Fibroblast of lung (primary cell): ENCODE data around the gene NCOA4. TPM values are rescaled to one million over a fixed set of nuclear protein-coding genes. Genes with fewer than 3 reads are reported as not detected.

Experiments
- DNase-seq, 2 donors: peaks; one replicate each; pipeline versions ENCODE4 v3.0.0 to v3.0.0-alpha.2; 2010; ENCODE audit warnings: low read depth in 2 of 2
- H2AFZ ChIP-seq: 2 replicates; pipeline ENCODE4 v1.5.1; 2012; ENCODE audit warnings: low read length, control low read depth, inconsistent platforms
- H3K27ac ChIP-seq: 2 replicates; pipeline ENCODE4 v1.5.1; 2011; ENCODE audit warnings: low read length, control low read depth; ENCODE audit not compliant: insufficient read depth
- H3K27me3 ChIP-seq: 2 replicates; pipeline ENCODE4 v1.5.1; 2011; ENCODE audit warnings: mild to moderate bottlenecking, low read length; ENCODE audit not compliant: control insufficient read depth, insufficient read depth
- H3K36me3 ChIP-seq: 2 replicates; pipeline ENCODE4 v1.5.1; 2011; ENCODE audit warnings: low read length; ENCODE audit not compliant: control insufficient read depth, insufficient read depth
- H3K4me1 ChIP-seq: 2 replicates; pipeline ENCODE4 v1.5.1; 2011; ENCODE audit warnings: low read length; ENCODE audit not compliant: control insufficient read depth, insufficient read depth; ENCODE audit errors: extremely low read depth
- H3K4me2 ChIP-seq: 2 replicates; pipeline ENCODE4 v1.5.1; 2011; ENCODE audit warnings: low read length, control low read depth; ENCODE audit not compliant: insufficient read depth; ENCODE audit errors: extremely low read depth
- H3K4me3 ChIP-seq, 4 experiments: fragments of 200-600 bp in 1 of 4; sonication (generic) in 1 of 4; replicated peaks in 1 of 4; 2 replicates each; pipeline ENCODE4 v1.5.1; 2011 to 2016; ENCODE audit warnings: low read length in 4 of 4, low read depth in 3 of 4, mild to moderate bottlenecking in 3 of 4, control low read depth in 2 of 4, inconsistent platforms in 1 of 4, mixed read lengths in 1 of 4; ENCODE audit not compliant: insufficient read depth in 1 of 4; ENCODE audit errors: control extremely low read depth in 1 of 4
- H3K79me2 ChIP-seq: 2 replicates; pipeline ENCODE4 v1.5.1; 2012; ENCODE audit warnings: mild to moderate bottlenecking, low read length, inconsistent platforms; ENCODE audit not compliant: control insufficient read depth, insufficient read depth
- H3K9ac ChIP-seq: 2 replicates; pipeline ENCODE4 v1.5.1; 2011; ENCODE audit warnings: mild to moderate bottlenecking, low read length, control low read depth; ENCODE audit not compliant: insufficient read depth
- H3K9me3 ChIP-seq: 2 replicates; pipeline ENCODE4 v1.5.1; 2012; ENCODE audit warnings: low read depth, low read length; ENCODE audit not compliant: control insufficient read depth, insufficient read depth
- H4K20me1 ChIP-seq: 2 replicates; pipeline ENCODE4 v1.5.1; 2011; ENCODE audit warnings: low read length; ENCODE audit not compliant: control insufficient read depth, insufficient read depth; ENCODE audit errors: extremely low read depth
- EZH2 ChIP-seq: IDR thresholded peaks from 2 replicates; pipeline ENCODE4 v1.5.1; 2012; ENCODE audit warnings: low read length, control low read depth, mild to moderate bottlenecking; ENCODE audit errors: missing control alignments
- polyA plus RNA-seq, 2 donors: library from polyadenylated mRNA; depleted of rRNA in 1 of 2; stranded (reverse) in 1 of 2; unstranded in 1 of 2; fragments of >200 nt; gene quantifications; 2 replicates each; pipeline ENCODE4 v1.2.1, GENCODE V29; 2011 to 2012; ENCODE audit warnings: missing spikeins in 1 of 2
- total RNA-seq: library from RNA; depleted of rRNA; stranded (reverse); fragments of >200 nt; gene quantifications from 2 replicates; pipeline ENCODE4 v1.2.1, GENCODE V29; 2014
- TF ChIP-seq, protein P1 (sequence below), 2 donors: IDR thresholded peaks in 1 of 2; conservative IDR thresholded peaks in 1 of 2; 1 replicate in 1 of 2; 2 replicates in 1 of 2; pipeline ENCODE4 v1.5.1; 2011 to 2012; ENCODE audit warnings: low read length in 2 of 2, control low read depth in 1 of 2, inconsistent platforms in 1 of 2, low read depth in 1 of 2, mild to moderate bottlenecking in 1 of 2

NCOA4 gene
- total and polyA plus RNA-seq, 2 donors (not counting 1 experiment from before 2014, with no cell fraction given): 140 to 175 TPM

DNA sequence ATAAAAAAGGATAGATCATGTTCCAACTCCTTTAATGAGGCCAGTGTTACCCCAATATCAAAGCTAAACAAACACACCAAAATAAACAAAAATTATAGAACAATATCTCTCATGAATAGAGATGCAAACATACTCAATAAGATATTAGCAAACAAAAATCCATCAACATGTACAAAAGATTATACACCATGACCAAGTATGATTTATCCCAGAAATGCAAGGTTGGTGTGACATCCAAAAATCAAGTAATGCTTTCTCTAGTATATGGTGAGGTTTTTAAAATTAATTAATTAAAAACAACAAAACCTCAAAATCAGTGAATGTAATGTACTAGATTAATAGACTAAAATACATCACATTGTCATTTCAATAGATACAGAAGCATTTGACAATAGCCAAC is 26.6 kb upstream of the NCOA4 start:
- TF ChIP-seq EZH2: no peak
- TF ChIP-seq, protein P1, sequence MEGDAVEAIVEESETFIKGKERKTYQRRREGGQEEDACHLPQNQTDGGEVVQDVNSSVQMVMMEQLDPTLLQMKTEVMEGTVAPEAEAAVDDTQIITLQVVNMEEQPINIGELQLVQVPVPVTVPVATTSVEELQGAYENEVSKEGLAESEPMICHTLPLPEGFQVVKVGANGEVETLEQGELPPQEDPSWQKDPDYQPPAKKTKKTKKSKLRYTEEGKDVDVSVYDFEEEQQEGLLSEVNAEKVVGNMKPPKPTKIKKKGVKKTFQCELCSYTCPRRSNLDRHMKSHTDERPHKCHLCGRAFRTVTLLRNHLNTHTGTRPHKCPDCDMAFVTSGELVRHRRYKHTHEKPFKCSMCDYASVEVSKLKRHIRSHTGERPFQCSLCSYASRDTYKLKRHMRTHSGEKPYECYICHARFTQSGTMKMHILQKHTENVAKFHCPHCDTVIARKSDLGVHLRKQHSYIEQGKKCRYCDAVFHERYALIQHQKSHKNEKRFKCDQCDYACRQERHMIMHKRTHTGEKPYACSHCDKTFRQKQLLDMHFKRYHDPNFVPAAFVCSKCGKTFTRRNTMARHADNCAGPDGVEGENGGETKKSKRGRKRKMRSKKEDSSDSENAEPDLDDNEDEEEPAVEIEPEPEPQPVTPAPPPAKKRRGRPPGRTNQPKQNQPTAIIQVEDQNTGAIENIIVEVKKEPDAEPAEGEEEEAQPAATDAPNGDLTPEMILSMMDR (conservative IDR thresholded peaks at IDR 0.05 in 1 of 2, IDR thresholded peaks at IDR 0.05 in 1 of 2; ENCODE audit: low read depth in 1 of 2, low read length in 2 of 2): no peak
- H3K27me3 ChIP-seq: peaks cover 6% of the 10 kb centered on the region
- H3K36me3 ChIP-seq: no peaks in the 10 kb centered on the region
- H3K9me3 ChIP-seq: no peaks in the 10 kb centered on the region
- H3K9ac ChIP-seq: no peak overlapping the region
- H2AFZ ChIP-seq: no peak overlapping the region
- no peaks in the 10 kb centered on the region for H4K20me1 ChIP-seq
- H3K27ac ChIP-seq: no peak overlapping the region
- no peak overlapping the region for H3K4me2 ChIP-seq
- no peak for DNase-seq
- H3K4me3 ChIP-seq: no peak overlapping the region
- H3K79me2 ChIP-seq: no peaks in the 10 kb centered on the region
- no peaks in the 10 kb centered on the region for H3K4me1 ChIP-seq

DNA sequence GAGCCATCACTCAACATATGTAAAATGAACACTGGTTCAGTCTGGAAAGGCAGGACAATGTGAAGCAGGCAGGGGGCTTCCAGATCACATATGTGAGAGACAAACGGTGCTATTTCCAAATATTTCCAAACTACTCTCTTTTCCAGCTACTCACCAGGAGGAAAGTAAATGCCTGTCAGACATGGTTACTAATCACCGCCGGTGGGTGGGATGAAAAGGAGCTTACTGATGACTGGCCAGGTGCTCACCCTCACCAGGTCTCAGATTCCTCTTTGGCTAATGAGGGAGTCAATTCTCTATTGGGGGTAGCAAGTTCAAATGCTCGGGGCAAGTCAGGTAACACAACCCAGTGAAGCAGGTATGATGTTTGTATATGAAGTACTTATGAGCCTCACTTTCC is 25.3 kb upstream of the NCOA4 start:
- no peak overlapping the region for H2AFZ ChIP-seq

DNA sequence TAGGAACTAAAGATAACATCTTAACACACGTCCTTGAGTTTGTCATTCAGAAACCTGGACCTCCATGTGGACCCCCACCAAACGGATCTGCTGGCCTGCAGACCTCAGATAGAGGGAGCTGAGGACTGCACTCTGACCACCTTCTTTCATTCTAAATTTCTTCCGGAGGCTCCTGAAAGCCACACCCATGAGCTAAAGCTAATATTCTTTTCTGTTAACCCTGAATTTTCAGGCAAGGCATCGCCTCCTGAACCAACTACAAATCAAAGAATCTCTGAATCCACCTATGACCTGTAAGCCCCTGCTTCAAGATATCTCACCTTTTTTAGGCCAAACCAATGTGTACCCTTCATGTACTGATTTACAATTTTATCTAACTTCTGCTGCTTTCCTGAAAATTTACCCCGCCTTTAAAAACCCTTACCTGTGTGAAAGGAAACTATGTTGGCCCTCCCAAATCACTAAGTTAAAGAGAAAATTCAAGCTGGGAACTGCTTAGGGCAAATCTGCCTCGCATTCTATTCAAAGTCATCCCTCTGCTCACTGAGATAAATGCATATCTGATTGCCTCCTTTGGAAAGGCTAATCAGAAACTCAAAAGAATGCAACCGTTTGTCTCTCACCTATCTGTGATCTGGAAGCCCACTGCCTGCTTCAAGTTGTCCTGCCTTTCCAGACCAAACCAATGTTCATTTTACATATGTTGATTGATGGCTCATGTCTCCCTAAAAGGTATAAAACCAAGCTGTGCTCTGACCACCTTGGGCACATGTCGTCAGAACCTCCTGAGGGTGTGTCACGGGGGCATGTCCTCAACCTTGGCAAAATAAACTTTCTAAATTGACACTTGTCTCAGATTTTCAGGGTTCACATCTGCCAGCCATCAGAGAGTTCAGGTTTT is 23.4 kb upstream of the NCOA4 start:
- DNase-seq: no peak
- no peaks in the 10 kb centered on the region for H3K79me2 ChIP-seq
- no peak overlapping the region for H3K4me3 ChIP-seq
- no peak overlapping the region for H3K4me2 ChIP-seq
- H3K9ac ChIP-seq: no peak overlapping the region
- no peaks in the 10 kb centered on the region for H4K20me1 ChIP-seq
- H3K27me3 ChIP-seq: peaks cover 6% of the 10 kb centered on the region
- no peaks in the 10 kb centered on the region for H3K9me3 ChIP-seq
- no peaks in the 10 kb centered on the region for H3K4me1 ChIP-seq
- H3K27ac ChIP-seq: no peak overlapping the region
- no peak overlapping the region for H2AFZ ChIP-seq
- TF ChIP-seq EZH2: no peak
- TF ChIP-seq, protein P1 (conservative IDR thresholded peaks at IDR 0.05 in 1 of 2, IDR thresholded peaks at IDR 0.05 in 1 of 2; ENCODE audit: low read depth in 1 of 2, low read length in 2 of 2): no peak
- H3K36me3 ChIP-seq: no peaks in the 10 kb centered on the region

More for the DNA sequence above, 25.3 kb upstream of the NCOA4 start:
- Histone ChIP-seq H3K4me2 (no peak overlapping the region), H4K20me1 (no peaks in the 10 kb centered on the region), H3K4me1 (no peaks in the 10 kb centered on the region), H3K9me3 (no peaks in the 10 kb centered on the region), H3K4me3 (no peak overlapping the region), H3K27ac (no peak overlapping the region), H3K27me3 (peaks cover 6% of the 10 kb centered on the region), H3K9ac (no peak overlapping the region), H3K36me3 (no peaks in the 10 kb centered on the region), H3K79me2 (no peaks in the 10 kb centered on the region)
- no peak for DNase-seq
- no peak for TF ChIP-seq EZH2
- TF ChIP-seq, protein P1 (conservative IDR thresholded peaks at IDR 0.05 in 1 of 2, IDR thresholded peaks at IDR 0.05 in 1 of 2; ENCODE audit: low read depth in 1 of 2, low read length in 2 of 2): no peak
